ENCODE results near the gene GRIA4.

GRIA4 gene

GRCh38 chr11:105923807-105924206 is 313.9 kb downstream of the GRIA4 start:
- Histone ChIP-seq H3K36me3 (ENCODE audit: control insufficient read depth, insufficient read depth, low read length) (no peaks in the 10 kb centered on the region), H3K9me3 (ENCODE audit: control insufficient read depth, low read length) (no peaks in the 10 kb centered on the region), H3K27ac (ENCODE audit: insufficient read depth, low read depth, low read length, poor library complexity, severe bottlenecking) (no peak overlapping the region), H3K4me3 (ENCODE audit: insufficient read depth, low read depth, low read length) (no peak overlapping the region), H3K4me1 (ENCODE audit: control insufficient read depth, insufficient read depth, low read length) (no peaks in the 10 kb centered on the region), H3K27me3 (ENCODE audit: control insufficient read depth, insufficient read depth, low read length, poor library complexity, severe bottlenecking) (no peaks in the 10 kb centered on the region)
- WGBS, 2 experiments: 85 to 88% methylated on average over 3 of the region's 3 CpGs

GRCh38 chr11:105929084-105929955 is 319.4 kb downstream of the GRIA4 start:
- H3K27me3 ChIP-seq (ENCODE audit: control insufficient read depth, insufficient read depth, low read length, poor library complexity, severe bottlenecking): no peaks in the 10 kb centered on the region
- H3K9me3 ChIP-seq (ENCODE audit: control insufficient read depth, low read length): no peaks in the 10 kb centered on the region
- H3K4me3 ChIP-seq (ENCODE audit: insufficient read depth, low read depth, low read length): no peak overlapping the region
- no peaks in the 10 kb centered on the region for H3K36me3 ChIP-seq (ENCODE audit: control insufficient read depth, insufficient read depth, low read length)
- H3K27ac ChIP-seq (ENCODE audit: insufficient read depth, low read depth, low read length, poor library complexity, severe bottlenecking): no peak overlapping the region
- no peaks in the 10 kb centered on the region for H3K4me1 ChIP-seq (ENCODE audit: control insufficient read depth, insufficient read depth, low read length)
- 89 to 98% methylated on average over 1 to 3 of the region's 3 CpGs for WGBS, 2 experiments

- H3K27me3 ChIP-seq (ENCODE audit: control insufficient read depth, insufficient read depth, low read length, poor library complexity, severe bottlenecking): no peaks in the 10 kb centered on the region
- no peak overlapping the region for H3K4me3 ChIP-seq (ENCODE audit: insufficient read depth, low read depth, low read length)
- 93 to 95% methylated on average over 6 of the region's 6 CpGs for WGBS, 2 experiments
- no peaks in the 10 kb centered on the region for H3K4me1 ChIP-seq (ENCODE audit: control insufficient read depth, insufficient read depth, low read length)
- H3K36me3 ChIP-seq (ENCODE audit: control insufficient read depth, insufficient read depth, low read length): no peaks in the 10 kb centered on the region
- no peak overlapping the region for H3K27ac ChIP-seq (ENCODE audit: insufficient read depth, low read depth, low read length, poor library complexity, severe bottlenecking)
- H3K9me3 ChIP-seq (ENCODE audit: control insufficient read depth, low read length): no peaks in the 10 kb centered on the region
These were observed 323.8 kb downstream of the GRIA4 start for GRCh38 chr11:105933695-105934094.

- Histone ChIP-seq H3K4me3 (ENCODE audit: insufficient read depth, low read depth, low read length) (no peak overlapping the region), H3K27me3 (ENCODE audit: control insufficient read depth, insufficient read depth, low read length, poor library complexity, severe bottlenecking) (no peaks in the 10 kb centered on the region), H3K27ac (ENCODE audit: insufficient read depth, low read depth, low read length, poor library complexity, severe bottlenecking) (no peak overlapping the region), H3K36me3 (ENCODE audit: control insufficient read depth, insufficient read depth, low read length) (no peaks in the 10 kb centered on the region), H3K4me1 (ENCODE audit: control insufficient read depth, insufficient read depth, low read length) (no peaks in the 10 kb centered on the region), H3K9me3 (ENCODE audit: control insufficient read depth, low read length) (no peaks in the 10 kb centered on the region)
- 70 to 73% methylated on average over 2 of the region's 2 CpGs for WGBS, 2 experiments
These were observed 325.9 kb downstream of the GRIA4 start for GRCh38 chr11:105935791-105936190.

- Histone ChIP-seq H3K4me1 (ENCODE audit: control insufficient read depth, insufficient read depth, low read length) (no peaks in the 10 kb centered on the region), H3K36me3 (ENCODE audit: control insufficient read depth, insufficient read depth, low read length) (no peaks in the 10 kb centered on the region), H3K4me3 (ENCODE audit: insufficient read depth, low read depth, low read length) (no peak overlapping the region), H3K27ac (ENCODE audit: insufficient read depth, low read depth, low read length, poor library complexity, severe bottlenecking) (no peak overlapping the region), H3K27me3 (ENCODE audit: control insufficient read depth, insufficient read depth, low read length, poor library complexity, severe bottlenecking) (no peaks in the 10 kb centered on the region), H3K9me3 (ENCODE audit: control insufficient read depth, low read length) (no peaks in the 10 kb centered on the region)
- 83 to 96% methylated on average over 2 to 4 of the region's 4 CpGs for WGBS, 2 experiments
These were observed 327.5 kb downstream of the GRIA4 start for GRCh38 chr11:105937331-105937730.

- H3K27ac ChIP-seq (ENCODE audit: insufficient read depth, low read depth, low read length, poor library complexity, severe bottlenecking): no peak overlapping the region
- 75 to 82% methylated on average over 2 of the region's 2 CpGs for WGBS, 2 experiments
These were observed 327.9 kb downstream of the GRIA4 start for GRCh38 chr11:105937738-105938137.

GRCh38 chr11:105942921-105943320 is 333.0 kb downstream of the GRIA4 start:
- Histone ChIP-seq H3K27me3 (ENCODE audit: control insufficient read depth, insufficient read depth, low read length, poor library complexity, severe bottlenecking) (no peaks in the 10 kb centered on the region), H3K9me3 (ENCODE audit: control insufficient read depth, low read length) (no peaks in the 10 kb centered on the region), H3K27ac (ENCODE audit: insufficient read depth, low read depth, low read length, poor library complexity, severe bottlenecking) (no peak overlapping the region), H3K4me1 (ENCODE audit: control insufficient read depth, insufficient read depth, low read length) (no peaks in the 10 kb centered on the region), H3K4me3 (ENCODE audit: insufficient read depth, low read depth, low read length) (no peak overlapping the region), H3K36me3 (ENCODE audit: control insufficient read depth, insufficient read depth, low read length) (no peaks in the 10 kb centered on the region)
- WGBS, 2 experiments: 83 to 100% methylated on average over 1 to 2 of the region's 2 CpGs

More at GRCh38 chr11:105937738-105938137, 327.9 kb downstream of the GRIA4 start:
- no peaks in the 10 kb centered on the region for H3K4me1 ChIP-seq (ENCODE audit: control insufficient read depth, insufficient read depth, low read length)
- no peaks in the 10 kb centered on the region for H3K36me3 ChIP-seq (ENCODE audit: control insufficient read depth, insufficient read depth, low read length)
- H3K27me3 ChIP-seq (ENCODE audit: control insufficient read depth, insufficient read depth, low read length, poor library complexity, severe bottlenecking): no peaks in the 10 kb centered on the region
- no peak overlapping the region for H3K4me3 ChIP-seq (ENCODE audit: insufficient read depth, low read depth, low read length)
- H3K9me3 ChIP-seq (ENCODE audit: control insufficient read depth, low read length): no peaks in the 10 kb centered on the region

GRCh38 chr11:105948918-105949590 is 339.2 kb downstream of the GRIA4 start:
- H3K9me3 ChIP-seq (ENCODE audit: control insufficient read depth, low read length): no peaks in the 10 kb centered on the region
- 79% methylated on average over 2 of the region's 4 CpGs; no CpG with 5 or more reads in 1 of the 2 experiments for WGBS, 2 experiments
- no peaks in the 10 kb centered on the region for H3K4me1 ChIP-seq (ENCODE audit: control insufficient read depth, insufficient read depth, low read length)
- no peaks in the 10 kb centered on the region for H3K36me3 ChIP-seq (ENCODE audit: control insufficient read depth, insufficient read depth, low read length)
- no peak overlapping the region for H3K4me3 ChIP-seq (ENCODE audit: insufficient read depth, low read depth, low read length)
- no peaks in the 10 kb centered on the region for H3K27me3 ChIP-seq (ENCODE audit: control insufficient read depth, insufficient read depth, low read length, poor library complexity, severe bottlenecking)
- H3K27ac ChIP-seq (ENCODE audit: insufficient read depth, low read depth, low read length, poor library complexity, severe bottlenecking): no peak overlapping the region

- no peak overlapping the region for H3K4me3 ChIP-seq (ENCODE audit: insufficient read depth, low read depth, low read length)
- no peaks in the 10 kb centered on the region for H3K27me3 ChIP-seq (ENCODE audit: control insufficient read depth, insufficient read depth, low read length, poor library complexity, severe bottlenecking)
These were observed 344.0 kb downstream of the GRIA4 start for GRCh38 chr11:105953886-105954285.

More at GRCh38 chr11:105953886-105954285, 344.0 kb downstream of the GRIA4 start:
- Histone ChIP-seq H3K9me3 (ENCODE audit: control insufficient read depth, low read length) (no peaks in the 10 kb centered on the region), H3K36me3 (ENCODE audit: control insufficient read depth, insufficient read depth, low read length) (no peaks in the 10 kb centered on the region), H3K27ac (ENCODE audit: insufficient read depth, low read depth, low read length, poor library complexity, severe bottlenecking) (no peak overlapping the region), H3K4me1 (ENCODE audit: control insufficient read depth, insufficient read depth, low read length) (no peaks in the 10 kb centered on the region)

Data from ectodermal cell (in vitro differentiated cells).